ENCODE measurements around the gene VTI1B.

- TF ChIP-seq CTCF (IDR thresholded peaks at IDR 0.05; ENCODE audit: low read depth, low read length) (no peak), POLR2A (IDR thresholded peaks at IDR 0.05; ENCODE audit: extremely low read depth, insufficient read length) (no peak)
Measured at GRCh38 chr14:67652189-67652588, 22.2 kb downstream of the VTI1B start.
